Mucosa of descending colon (tissue), 3 donors: ENCODE measurements around the gene SSNA1. TPM values are rescaled to one million over a fixed set of nuclear protein-coding genes. Genes with fewer than 3 reads are reported as not detected.

ENCODE experiments used
- ATAC-seq: fragments of 200-7000 bp; cut with Tn5 transposase; one replicate; pipeline ENCODE4 v1.9.1; 2020; ENCODE audit warnings: mild to moderate bottlenecking, moderate library complexity
- DNase-seq, 3 donors: peaks; one replicate each; pipeline ENCODE4 v3.0.0-alpha.2; 2020
- H3K36me3 ChIP-seq: fragments of 200-600 bp; one replicate; pipeline ENCODE4 v1.8.0; 2021; ENCODE audit warnings: low read depth, mild to moderate bottlenecking
- H3K4me1 ChIP-seq: fragments of 200-600 bp; one replicate; pipeline ENCODE4 v1.8.0; 2021; ENCODE audit warnings: low read depth, mild to moderate bottlenecking
- H3K4me3 ChIP-seq: fragments of 200-600 bp; one replicate; pipeline ENCODE4 v1.8.0; 2021; ENCODE audit warnings: mild to moderate bottlenecking
- H3K9me3 ChIP-seq: fragments of 200-600 bp; one replicate; pipeline ENCODE4 v1.8.0; 2021; ENCODE audit warnings: mild to moderate bottlenecking
- CTCF ChIP-seq: fragments of 200-600 bp; IDR thresholded peaks from one replicate; pipeline ENCODE4 v1.8.0; 2022; ENCODE audit warnings: antibody characterized with exemption, mild to moderate bottlenecking
- intact Hi-C, 2 donors: fragments of 100-400 bp; cut with DNase I in 1 of 2; cut with micrococcal nuclease in 1 of 2; formaldehyde crosslinking; loops; one replicate each; pipeline versions ENCODE4 v1.11.0 to v1.11.1; 2022; cut with DNase I, micrococcal nuclease
- total RNA-seq, 3 donors: library from RNA; stranded (reverse); fragmentation: NEBNext Ultra II Directional in 2 of 3; extraction: Animal tissue kit (Norgen Biotek cat#: 25700) in 2 of 3; gene quantifications; one replicate each; pipeline versions ENCODE4 v1.2.1 to v1.2.4, GENCODE V29; 2021 to 2023
- donor health status: DM: no; HTN: no; CAD: no; lungs with moderate emphysema.
- donor health status: DM: no; HTN: no; CAD: no.
- donor health status: DM: no; HTN: yes; CAD: no.

Gene SSNA1
- total RNA-seq, 3 donors from 2014 or later: 56.7 to 71.1 (median 64.0) TPM

GRCh38 chr9:137218754-137219271, 30.3 kb downstream of the SSNA1 start:
- ATAC-seq: peak; percentile 50
- H3K36me3 ChIP-seq: no peaks in the 10 kb centered on the region
- peaks cover 24% of the 10 kb centered on the region for H3K4me1 ChIP-seq
- intact Hi-C loops: no loop called here
- no peaks in the 10 kb centered on the region for H3K9me3 ChIP-seq
- TF ChIP-seq CTCF: no peak
- no peak overlapping the region for H3K4me3 ChIP-seq
- DNase-seq: peak in 1 of 3 donors; percentile 69

GRCh38 chr9:137219757-137220316, 31.4 kb downstream of the SSNA1 start:
- Histone ChIP-seq H3K4me3 (no peak overlapping the region), H3K4me1 (peaks cover 29% of the 10 kb centered on the region), H3K36me3 (no peaks in the 10 kb centered on the region), H3K9me3 (no peaks in the 10 kb centered on the region)
- intact Hi-C loops: no loop called here
- ATAC-seq (no peak), DNase-seq (no peak)
- TF ChIP-seq CTCF: no peak

GRCh38 chr9:137220317-137221094, 32.0 kb downstream of the SSNA1 start:
- no peaks in the 10 kb centered on the region for H3K36me3 ChIP-seq
- TF ChIP-seq CTCF: no peak
- H3K4me3 ChIP-seq: no peak overlapping the region
- H3K4me1 ChIP-seq: peaks cover 29% of the 10 kb centered on the region
- no peak for DNase-seq
- ATAC-seq: no peak
- intact Hi-C loops: no loop called here
- H3K9me3 ChIP-seq: no peaks in the 10 kb centered on the region

GRCh38 chr9:137221095-137221505, 32.6 kb downstream of the SSNA1 start:
- ATAC-seq: no peak
- intact Hi-C loops: no loop called here
- no peak overlapping the region for H3K4me3 ChIP-seq
- no peak for TF ChIP-seq CTCF
- no peaks in the 10 kb centered on the region for H3K9me3 ChIP-seq
- H3K4me1 ChIP-seq: peaks cover 29% of the 10 kb centered on the region
- H3K36me3 ChIP-seq: no peaks in the 10 kb centered on the region
- peak in 1 of 3 donors; percentile 20 for DNase-seq

- intact Hi-C loops: no loop called here
- H3K36me3 ChIP-seq: no peaks in the 10 kb centered on the region
- no peaks in the 10 kb centered on the region for H3K9me3 ChIP-seq
- H3K4me3 ChIP-seq: no peak overlapping the region
- DNase-seq (peak in 2 of 3 donors; percentile 35 to 68), ATAC-seq (no peak)
- peaks cover 29% of the 10 kb centered on the region for H3K4me1 ChIP-seq
- TF ChIP-seq CTCF: no peak
Measured at GRCh38 chr9:137221506-137222111, 33.1 kb downstream of the SSNA1 start.
